D721Med (cell line): ENCODE results near the gene CDHR2.

Experiments
- DNase-seq: peaks from one replicate; pipeline ENCODE4 v3.0.0; 2011; ENCODE audit warnings: low spot score; ENCODE audit not compliant: insufficient read length
- FAIRE-seq: peaks from 2 replicates; lab custom pipeline; 2011; peaks lifted over from hg19 to GRCh38; lab: Jason Lieb, UNC
- CTCF ChIP-seq: IDR thresholded peaks from 2 replicates; pipeline ENCODE4 v1.5.1; 2012; ENCODE audit warnings: mild to moderate bottlenecking, control low read depth; ENCODE audit not compliant: insufficient read depth; ENCODE audit errors: missing control alignments

Gene CDHR2

DNA sequence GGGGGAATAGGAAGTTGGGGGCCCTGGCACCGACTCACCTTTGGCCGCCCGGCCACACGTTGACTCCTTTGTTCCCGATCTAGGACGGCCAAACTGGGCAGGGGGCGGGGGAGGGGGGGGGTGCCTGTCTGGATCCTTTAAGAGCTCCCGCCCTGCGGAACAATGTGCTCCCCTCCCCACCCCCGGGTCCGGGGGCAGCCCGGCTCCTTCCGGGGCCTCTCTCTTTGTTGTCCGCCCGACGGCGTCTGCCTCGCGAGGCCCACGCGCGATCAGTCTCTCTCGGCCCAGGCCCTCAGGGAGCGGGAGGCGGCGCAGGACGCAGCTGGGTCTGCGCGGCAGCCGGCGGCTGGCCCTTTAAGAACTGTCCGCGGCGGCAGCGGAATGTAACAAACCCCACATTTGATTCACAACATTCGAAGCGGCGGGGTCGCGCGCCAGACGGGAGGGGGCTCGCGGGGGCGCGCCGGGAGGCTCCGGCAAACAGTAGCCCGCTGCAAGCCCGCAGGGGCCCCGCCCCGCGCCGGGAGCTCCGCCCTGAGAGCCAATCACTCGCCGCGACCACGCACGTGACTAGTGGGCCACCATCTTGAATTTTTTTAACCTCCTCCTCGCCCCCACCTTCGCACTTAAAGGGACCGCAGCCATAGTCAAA, 12.1 kb upstream of the CDHR2 start, which contains the start of gene RNF44:
RNF44 (minus strand) TSS at position 501 of the 652 bp plus-strand sequence. CDS start 4,930 bp downstream, outside the sequence.
- DNase-seq (peak; percentile 89), FAIRE-seq (no peak)
- TF ChIP-seq CTCF, result no peak

DNA sequence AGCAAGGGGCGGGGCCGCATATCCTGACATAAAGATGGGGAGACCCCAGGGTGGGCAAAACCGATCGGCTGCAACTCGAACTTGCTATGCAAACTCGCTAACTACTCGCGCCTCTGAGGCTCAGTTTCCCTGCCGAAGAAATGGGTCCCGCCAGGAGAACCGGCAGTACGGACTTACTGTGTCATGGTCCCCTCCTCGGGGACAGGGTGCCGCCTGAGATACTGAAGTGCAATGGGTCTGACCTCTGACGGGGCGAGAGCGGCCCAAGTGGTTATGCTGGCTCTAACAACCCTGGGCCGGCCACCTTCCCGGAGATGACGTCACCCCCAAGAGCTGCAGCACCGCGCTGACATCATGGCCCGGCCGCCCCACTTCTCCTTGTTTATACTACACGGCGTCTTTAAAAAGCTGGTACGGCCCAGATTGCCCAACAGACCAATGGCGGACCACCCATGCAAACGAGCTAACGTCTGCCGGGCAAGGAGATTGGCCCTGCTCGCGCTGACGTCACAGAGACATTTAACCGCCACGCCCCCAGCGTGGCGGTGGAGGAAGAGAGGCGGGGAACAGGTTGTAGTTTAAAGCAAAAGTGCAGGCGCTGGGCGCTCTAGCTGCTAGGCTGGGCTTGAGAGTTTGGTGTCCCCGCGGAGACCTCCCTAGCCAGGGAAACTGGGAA, 11.4 kb upstream of the CDHR2 start:
- no peak for TF ChIP-seq CTCF
- DNase-seq (peak; percentile 64), FAIRE-seq (no peak)

GRCh38 chr5:176538230-176538988, 10.7 kb upstream of the CDHR2 start:
- DNase-seq (no peak), FAIRE-seq (no peak)
- TF ChIP-seq CTCF, result no peak

DNA sequence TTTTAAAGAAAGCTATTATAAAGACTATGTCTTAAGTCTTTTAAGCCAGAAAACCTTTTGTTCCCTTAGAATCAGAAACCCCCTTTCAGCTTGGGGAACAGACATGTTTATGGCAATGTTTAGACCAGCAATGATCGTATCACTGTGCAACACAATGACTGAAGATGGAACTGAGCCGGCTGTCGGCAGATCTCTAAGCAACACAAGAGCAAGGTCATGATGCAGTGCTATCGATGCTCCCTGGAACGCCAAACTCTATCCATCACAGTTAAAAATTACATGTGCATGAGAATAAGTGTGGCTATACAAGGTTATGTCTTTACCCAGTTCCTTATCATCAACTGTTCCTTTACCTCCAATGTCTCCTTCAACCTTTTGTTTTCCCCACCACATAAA, 10.2 kb upstream of the CDHR2 start:
- TF ChIP-seq CTCF, result no peak
- no peak for FAIRE-seq
- DNase-seq, result no peak

GRCh38 chr5:176540476-176540899, 8.7 kb upstream of the CDHR2 start:
- FAIRE-seq (no peak), DNase-seq (no peak)
- TF ChIP-seq CTCF, result no peak

GRCh38 chr5:176540956-176541337, 8.2 kb upstream of the CDHR2 start:
- no peak for DNase-seq
- no peak for TF ChIP-seq CTCF
- no peak for FAIRE-seq
